ENCODE results near the gene GTPBP1. TPM values are rescaled to one million over a fixed set of nuclear protein-coding genes. Genes with fewer than 3 reads are reported as not detected.

Gene GTPBP1
- total RNA-seq, 1 donor from 2014 or later, result 49.8 TPM

GRCh38 chr22:38735465-38736256, 29.9 kb downstream of the GTPBP1 start:
- no peak overlapping the region for H3K27ac ChIP-seq (ENCODE audit: low read depth, low read length)

GRCh38 chr22:38736257-38736570, 30.5 kb downstream of the GTPBP1 start:
- H3K4me1 Mint-ChIP-seq (ENCODE audit: low read depth, unreplicated experiment), result peaks cover 7% of the 10 kb centered on the region
- no peak overlapping the region for H3K4me3 Mint-ChIP-seq (ENCODE audit: unreplicated experiment)

More at GRCh38 chr22:38735465-38736256, 29.9 kb downstream of the GTPBP1 start:
- H3K27me3 ChIP-seq (ENCODE audit: insufficient read depth, low read length), result no peaks in the 10 kb centered on the region
- Mint-ChIP-seq H3K27ac (ENCODE audit: unreplicated experiment) (peak overlapping the region; percentile 66), H3K4me3 (ENCODE audit: unreplicated experiment) (no peak overlapping the region), H3K27me3 (ENCODE audit: low read depth, unreplicated experiment) (no peaks in the 10 kb centered on the region), H3K4me1 (ENCODE audit: low read depth, unreplicated experiment) (peaks cover 7% of the 10 kb centered on the region), H3K36me3 (ENCODE audit: low read depth, unreplicated experiment) (peaks cover 16% of the 10 kb centered on the region), H3K9me3 (ENCODE audit: unreplicated experiment) (no peaks in the 10 kb centered on the region)
- no peak overlapping the region for H2AFZ ChIP-seq (ENCODE audit: low read depth, low read length)
- peaks cover 3% of the 10 kb centered on the region for H3K4me1 ChIP-seq (ENCODE audit: insufficient read depth, low read length)
- H3K4me3 ChIP-seq (ENCODE audit: insufficient read depth, low read depth, low read length), result no peak overlapping the region
- H4K20me1 ChIP-seq (ENCODE audit: insufficient read depth, low read length), result peaks cover 38% of the 10 kb centered on the region
- no peaks in the 10 kb centered on the region for H3K9me3 ChIP-seq (ENCODE audit: insufficient read depth, low read depth, low read length)
- no peak overlapping the region for H3K4me2 ChIP-seq (ENCODE audit: low read length)
- no peak overlapping the region for H3K9ac ChIP-seq (ENCODE audit: low read length)
- DNase-seq (ENCODE audit: low read depth) (no peak), FAIRE-seq (no peak)
- H3K36me3 ChIP-seq (ENCODE audit: insufficient read depth, low read length), result peaks cover 20% of the 10 kb centered on the region
- H3K79me2 ChIP-seq (ENCODE audit: insufficient read depth, low read length), result no peaks in the 10 kb centered on the region
- TF ChIP-seq EZH2 (IDR thresholded peaks at IDR 0.05; ENCODE audit: insufficient read depth, low read length), result no peak
- no peak for TF ChIP-seq CTCF (IDR thresholded peaks at IDR 0.05; ENCODE audit: insufficient read depth, low read depth, low read length)

More at GRCh38 chr22:38736257-38736570, 30.5 kb downstream of the GTPBP1 start:
- DNase-seq (ENCODE audit: low read depth), result no peak
- Histone ChIP-seq H3K9ac (ENCODE audit: low read length) (no peak overlapping the region), H4K20me1 (ENCODE audit: insufficient read depth, low read length) (peaks cover 38% of the 10 kb centered on the region), H3K27me3 (ENCODE audit: insufficient read depth, low read length) (no peaks in the 10 kb centered on the region), H3K4me3 (ENCODE audit: insufficient read depth, low read depth, low read length) (no peak overlapping the region), H3K79me2 (ENCODE audit: insufficient read depth, low read length) (no peaks in the 10 kb centered on the region), H3K4me1 (ENCODE audit: insufficient read depth, low read length) (peaks cover 3% of the 10 kb centered on the region), H3K27ac (ENCODE audit: low read depth, low read length) (no peak overlapping the region), H2AFZ (ENCODE audit: low read depth, low read length) (no peak overlapping the region), H3K36me3 (ENCODE audit: insufficient read depth, low read length) (peaks cover 22% of the 10 kb centered on the region), H3K9me3 (ENCODE audit: insufficient read depth, low read depth, low read length) (no peaks in the 10 kb centered on the region), H3K4me2 (ENCODE audit: low read length) (no peak overlapping the region)
- TF ChIP-seq EZH2 (IDR thresholded peaks at IDR 0.05; ENCODE audit: insufficient read depth, low read length) (no peak), CTCF (IDR thresholded peaks at IDR 0.05; ENCODE audit: insufficient read depth, low read depth, low read length) (no peak)
- no peak for FAIRE-seq
- H3K27me3 Mint-ChIP-seq (ENCODE audit: low read depth, unreplicated experiment), result no peaks in the 10 kb centered on the region
- no peaks in the 10 kb centered on the region for H3K9me3 Mint-ChIP-seq (ENCODE audit: unreplicated experiment)
- no peak overlapping the region for H3K27ac Mint-ChIP-seq (ENCODE audit: unreplicated experiment)
- peaks cover 16% of the 10 kb centered on the region for H3K36me3 Mint-ChIP-seq (ENCODE audit: low read depth, unreplicated experiment)
